ENCODE measurements around the gene TMPRSS6. TPM values are rescaled to one million over a fixed set of nuclear protein-coding genes. Genes with fewer than 3 reads are reported as not detected.

The TMPRSS6 gene
- total and polyA plus RNA-seq, 2 of the 13 experiments (the other 11 are each of a cell fraction or from before 2014, with no cell fraction given) = 4.2 to 4.8 TPM

DNA sequence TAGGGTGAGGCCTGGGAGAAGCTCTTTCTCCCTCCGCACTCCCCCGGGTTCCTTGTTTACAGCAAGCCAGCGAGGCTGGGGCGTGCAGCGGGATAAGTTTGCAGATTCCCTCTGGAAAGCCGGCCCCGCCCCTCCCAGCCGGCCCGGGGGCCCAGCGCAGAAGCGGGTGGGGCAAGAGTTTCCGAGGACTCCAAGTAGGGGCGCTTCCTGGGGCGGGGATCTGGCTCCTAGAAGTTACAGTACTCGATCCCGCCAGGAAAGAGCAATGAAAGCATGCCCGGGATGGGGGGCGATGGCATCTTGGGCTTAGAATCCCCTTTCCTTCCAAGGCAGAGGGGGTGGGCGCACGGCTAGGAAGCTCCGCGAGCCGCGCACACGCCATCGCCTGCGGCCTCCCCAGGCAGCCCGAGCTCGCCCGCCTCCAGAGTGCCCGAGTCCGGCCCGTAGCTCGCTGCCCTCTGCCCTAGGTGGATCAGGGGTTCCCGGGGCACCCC, 90.7 kb downstream of the TMPRSS6 start (continued):
- TF ChIP-seq CC2D1A (CRISPR knock-in tag; IDR thresholded peaks at IDR 0.05) (no peak), ZNF563 (CRISPR knock-in tag; IDR thresholded peaks at IDR 0.05) (peak; percentile 46; the same call in 1 of the 2 replicates), ZNF790 (CRISPR knock-in tag; IDR thresholded peaks at IDR 0.05; ENCODE audit: borderline replicate concordance) (0 out of 2 replicates have a peak, but pooled peaks have one; percentile 57), ZNF839 (CRISPR knock-in tag; IDR thresholded peaks at IDR 0.05; ENCODE audit: borderline replicate concordance) (no peak; the same call in 1 of the 2 replicates), RORA (CRISPR knock-in tag; IDR thresholded peaks at IDR 0.05) (0 out of 2 replicates have a peak, but pooled peaks have one; percentile 30), FIP1L1 (IDR thresholded peaks at IDR 0.05; ENCODE audit: borderline replicate concordance, insufficient read depth, low read depth, low read length) (no peak), FOXP1 (IDR thresholded peaks at IDR 0.05) (no peak), FOXP1 (CRISPR knock-in tag; IDR thresholded peaks at IDR 0.05) (no peak), MLLT10 (CRISPR knock-in tag; IDR thresholded peaks at IDR 0.05) (no peak), ETV6 (CRISPR knock-in tag; conservative IDR thresholded peaks at IDR 0.05) (no peak), ZNF331 (CRISPR knock-in tag; IDR thresholded peaks at IDR 0.05) (no peak), TAF1 (CRISPR knock-in tag; IDR thresholded peaks at IDR 0.05) (no peak), MEIS1 (CRISPR knock-in tag; IDR thresholded peaks at IDR 0.05; ENCODE audit: borderline replicate concordance) (no peak), ZBTB38 (CRISPR knock-in tag; IDR thresholded peaks at IDR 0.05) (no peak), NFE2 (CRISPR knock-in tag; IDR thresholded peaks at IDR 0.05) (no peak), PHF21A (CRISPR knock-in tag; IDR thresholded peaks at IDR 0.05) (peak; percentile 68; the same call in 1 of the 2 replicates)
- TF ChIP-seq, protein P1, sequence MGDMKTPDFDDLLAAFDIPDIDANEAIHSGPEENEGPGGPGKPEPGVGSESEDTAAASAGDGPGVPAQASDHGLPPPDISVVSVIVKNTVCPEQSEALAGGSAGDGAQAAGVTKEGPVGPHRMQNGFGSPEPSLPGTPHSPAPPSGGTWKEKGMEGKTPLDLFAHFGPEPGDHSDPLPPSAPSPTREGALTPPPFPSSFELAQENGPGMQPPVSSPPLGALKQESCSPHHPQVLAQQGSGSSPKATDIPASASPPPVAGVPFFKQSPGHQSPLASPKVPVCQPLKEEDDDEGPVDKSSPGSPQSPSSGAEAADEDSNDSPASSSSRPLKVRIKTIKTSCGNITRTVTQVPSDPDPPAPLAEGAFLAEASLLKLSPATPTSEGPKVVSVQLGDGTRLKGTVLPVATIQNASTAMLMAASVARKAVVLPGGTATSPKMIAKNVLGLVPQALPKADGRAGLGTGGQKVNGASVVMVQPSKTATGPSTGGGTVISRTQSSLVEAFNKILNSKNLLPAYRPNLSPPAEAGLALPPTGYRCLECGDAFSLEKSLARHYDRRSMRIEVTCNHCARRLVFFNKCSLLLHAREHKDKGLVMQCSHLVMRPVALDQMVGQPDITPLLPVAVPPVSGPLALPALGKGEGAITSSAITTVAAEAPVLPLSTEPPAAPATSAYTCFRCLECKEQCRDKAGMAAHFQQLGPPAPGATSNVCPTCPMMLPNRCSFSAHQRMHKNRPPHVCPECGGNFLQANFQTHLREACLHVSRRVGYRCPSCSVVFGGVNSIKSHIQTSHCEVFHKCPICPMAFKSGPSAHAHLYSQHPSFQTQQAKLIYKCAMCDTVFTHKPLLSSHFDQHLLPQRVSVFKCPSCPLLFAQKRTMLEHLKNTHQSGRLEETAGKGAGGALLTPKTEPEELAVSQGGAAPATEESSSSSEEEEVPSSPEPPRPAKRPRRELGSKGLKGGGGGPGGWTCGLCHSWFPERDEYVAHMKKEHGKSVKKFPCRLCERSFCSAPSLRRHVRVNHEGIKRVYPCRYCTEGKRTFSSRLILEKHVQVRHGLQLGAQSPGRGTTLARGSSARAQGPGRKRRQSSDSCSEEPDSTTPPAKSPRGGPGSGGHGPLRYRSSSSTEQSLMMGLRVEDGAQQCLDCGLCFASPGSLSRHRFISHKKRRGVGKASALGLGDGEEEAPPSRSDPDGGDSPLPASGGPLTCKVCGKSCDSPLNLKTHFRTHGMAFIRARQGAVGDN (CRISPR knock-in tag; IDR thresholded peaks at IDR 0.05) = peak; percentile 74
- TF ChIP-seq, protein P2, sequence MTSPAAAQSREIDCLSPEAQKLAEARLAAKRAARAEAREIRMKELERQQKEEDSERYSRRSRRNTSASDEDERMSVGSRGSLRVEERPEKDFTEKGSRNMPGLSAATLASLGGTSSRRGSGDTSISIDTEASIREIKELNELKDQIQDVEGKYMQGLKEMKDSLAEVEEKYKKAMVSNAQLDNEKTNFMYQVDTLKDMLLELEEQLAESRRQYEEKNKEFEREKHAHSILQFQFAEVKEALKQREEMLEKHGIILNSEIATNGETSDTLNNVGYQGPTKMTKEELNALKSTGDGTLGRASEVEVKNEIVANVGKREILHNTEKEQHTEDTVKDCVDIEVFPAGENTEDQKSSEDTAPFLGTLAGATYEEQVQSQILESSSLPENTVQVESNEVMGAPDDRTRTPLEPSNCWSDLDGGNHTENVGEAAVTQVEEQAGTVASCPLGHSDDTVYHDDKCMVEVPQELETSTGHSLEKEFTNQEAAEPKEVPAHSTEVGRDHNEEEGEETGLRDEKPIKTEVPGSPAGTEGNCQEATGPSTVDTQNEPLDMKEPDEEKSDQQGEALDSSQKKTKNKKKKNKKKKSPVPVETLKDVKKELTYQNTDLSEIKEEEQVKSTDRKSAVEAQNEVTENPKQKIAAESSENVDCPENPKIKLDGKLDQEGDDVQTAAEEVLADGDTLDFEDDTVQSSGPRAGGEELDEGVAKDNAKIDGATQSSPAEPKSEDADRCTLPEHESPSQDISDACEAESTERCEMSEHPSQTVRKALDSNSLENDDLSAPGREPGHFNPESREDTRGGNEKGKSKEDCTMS (CRISPR knock-in tag; conservative IDR thresholded peaks at IDR 0.05) = no peak
- TF ChIP-seq, protein P3, sequence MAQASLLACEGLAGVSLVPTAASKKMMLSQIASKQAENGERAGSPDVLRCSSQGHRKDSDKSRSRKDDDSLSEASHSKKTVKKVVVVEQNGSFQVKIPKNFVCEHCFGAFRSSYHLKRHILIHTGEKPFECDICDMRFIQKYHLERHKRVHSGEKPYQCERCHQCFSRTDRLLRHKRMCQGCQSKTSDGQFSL (CRISPR knock-in tag; IDR thresholded peaks at IDR 0.05) = no peak
- TF ChIP-seq, protein P4, sequence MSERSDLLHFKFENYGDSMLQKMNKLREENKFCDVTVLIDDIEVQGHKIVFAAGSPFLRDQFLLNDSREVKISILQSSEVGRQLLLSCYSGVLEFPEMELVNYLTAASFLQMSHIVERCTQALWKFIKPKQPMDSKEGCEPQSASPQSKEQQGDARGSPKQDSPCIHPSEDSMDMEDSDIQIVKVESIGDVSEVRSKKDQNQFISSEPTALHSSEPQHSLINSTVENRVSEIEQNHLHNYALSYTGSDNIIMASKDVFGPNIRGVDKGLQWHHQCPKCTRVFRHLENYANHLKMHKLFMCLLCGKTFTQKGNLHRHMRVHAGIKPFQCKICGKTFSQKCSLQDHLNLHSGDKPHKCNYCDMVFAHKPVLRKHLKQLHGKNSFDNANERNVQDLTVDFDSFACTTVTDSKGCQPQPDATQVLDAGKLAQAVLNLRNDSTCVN (CRISPR knock-in tag; IDR thresholded peaks at IDR 0.05; ENCODE audit: borderline replicate concordance) = no peak
- TF ChIP-seq, protein P5, sequence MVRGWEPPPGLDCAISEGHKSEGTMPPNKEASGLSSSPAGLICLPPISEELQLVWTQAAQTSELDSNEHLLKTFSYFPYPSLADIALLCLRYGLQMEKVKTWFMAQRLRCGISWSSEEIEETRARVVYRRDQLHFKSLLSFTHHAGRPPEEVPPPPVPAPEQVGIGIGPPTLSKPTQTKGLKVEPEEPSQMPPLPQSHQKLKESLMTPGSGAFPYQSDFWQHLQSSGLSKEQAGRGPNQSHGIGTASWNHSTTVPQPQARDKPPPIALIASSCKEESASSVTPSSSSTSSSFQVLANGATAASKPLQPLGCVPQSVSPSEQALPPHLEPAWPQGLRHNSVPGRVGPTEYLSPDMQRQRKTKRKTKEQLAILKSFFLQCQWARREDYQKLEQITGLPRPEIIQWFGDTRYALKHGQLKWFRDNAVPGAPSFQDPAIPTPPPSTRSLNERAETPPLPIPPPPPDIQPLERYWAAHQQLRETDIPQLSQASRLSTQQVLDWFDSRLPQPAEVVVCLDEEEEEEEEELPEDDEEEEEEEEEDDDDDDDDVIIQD (CRISPR knock-in tag; IDR thresholded peaks at IDR 0.05; ENCODE audit: low read depth) = no peak
